Measurements from ENCODE around the gene ALOX5.

DNA sequence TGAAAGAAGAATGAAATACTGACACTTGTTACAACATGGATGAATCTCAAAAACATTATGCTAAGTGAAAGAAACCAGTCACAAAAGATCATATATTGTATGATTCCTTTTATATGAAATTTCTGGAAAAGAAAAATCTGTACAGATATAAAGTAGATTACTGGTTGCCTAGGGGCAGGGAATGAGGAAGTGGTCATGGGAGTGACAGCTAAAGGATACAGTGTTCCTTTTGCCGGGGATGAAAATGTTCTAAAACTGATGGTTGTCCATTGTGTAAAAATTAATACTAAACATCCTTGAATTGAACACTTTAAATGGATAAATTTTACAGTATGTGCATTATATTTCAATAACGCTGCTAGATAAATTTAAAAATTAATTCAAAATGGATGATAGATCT, 25.1 kb downstream of the ALOX5 start:
- TF ChIP-seq POLR2A (IDR thresholded peaks at IDR 0.05) = no peak
- TF ChIP-seq, protein P1, sequence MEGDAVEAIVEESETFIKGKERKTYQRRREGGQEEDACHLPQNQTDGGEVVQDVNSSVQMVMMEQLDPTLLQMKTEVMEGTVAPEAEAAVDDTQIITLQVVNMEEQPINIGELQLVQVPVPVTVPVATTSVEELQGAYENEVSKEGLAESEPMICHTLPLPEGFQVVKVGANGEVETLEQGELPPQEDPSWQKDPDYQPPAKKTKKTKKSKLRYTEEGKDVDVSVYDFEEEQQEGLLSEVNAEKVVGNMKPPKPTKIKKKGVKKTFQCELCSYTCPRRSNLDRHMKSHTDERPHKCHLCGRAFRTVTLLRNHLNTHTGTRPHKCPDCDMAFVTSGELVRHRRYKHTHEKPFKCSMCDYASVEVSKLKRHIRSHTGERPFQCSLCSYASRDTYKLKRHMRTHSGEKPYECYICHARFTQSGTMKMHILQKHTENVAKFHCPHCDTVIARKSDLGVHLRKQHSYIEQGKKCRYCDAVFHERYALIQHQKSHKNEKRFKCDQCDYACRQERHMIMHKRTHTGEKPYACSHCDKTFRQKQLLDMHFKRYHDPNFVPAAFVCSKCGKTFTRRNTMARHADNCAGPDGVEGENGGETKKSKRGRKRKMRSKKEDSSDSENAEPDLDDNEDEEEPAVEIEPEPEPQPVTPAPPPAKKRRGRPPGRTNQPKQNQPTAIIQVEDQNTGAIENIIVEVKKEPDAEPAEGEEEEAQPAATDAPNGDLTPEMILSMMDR (IDR thresholded peaks at IDR 0.05) = no peak

Data from body of pancreas (tissue), 4 donors.